ENCODE data around the gene MORN4. TPM values are rescaled to one million over a fixed set of nuclear protein-coding genes. Genes with fewer than 3 reads are reported as not detected.
A peak's percentile ranks its signal among the peaks of the same experiment; 100 is the strongest.
"Not testable (repeated sequence)": the region's sequence is repeated elsewhere in the genome, so short reads cannot be mapped to it uniquely, and the experiment has no call there.

The MORN4 gene
- polyA plus RNA-seq, 1 of the 3 experiments (the other 2 are of a cell fraction) = 31.4 TPM

DNA sequence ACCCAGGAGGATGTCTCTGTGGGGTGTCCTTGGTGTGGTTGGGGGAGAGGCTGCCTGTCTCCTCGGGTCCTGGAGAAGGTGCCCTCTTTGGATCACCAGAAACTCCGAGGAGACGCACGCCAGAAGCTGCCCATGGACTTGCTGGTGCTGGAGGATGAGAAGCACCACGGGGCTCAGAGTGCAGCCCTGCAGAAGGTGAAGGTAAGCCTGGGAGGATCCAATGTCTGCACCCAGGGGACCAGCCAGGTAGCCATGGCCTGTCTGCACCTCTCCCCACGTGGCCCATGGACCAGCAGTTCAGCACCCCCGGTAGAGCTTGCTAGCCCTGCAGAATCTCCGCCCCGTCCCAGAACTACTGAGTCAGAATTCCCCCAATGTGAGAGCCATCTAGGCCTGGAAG, 55.6 kb downstream of the MORN4 start:
- H3K4me2 ChIP-seq = no peak overlapping the region
- TF ChIP-seq RFX5 (IDR thresholded peaks at IDR 0.05; ENCODE audit: low read length) (no peak), EP300 (IDR thresholded peaks at IDR 0.05; ENCODE audit: borderline replicate concordance in 1 of 2, low read depth in 1 of 2, low read length in 1 of 2) (no peak), JUND (IDR thresholded peaks at IDR 0.05) (no peak), SMC3 (IDR thresholded peaks at IDR 0.05; ENCODE audit: low read depth, low read length) (no peak), CHD2 (IDR thresholded peaks at IDR 0.05; ENCODE audit: low read length, partially characterized antibody) (no peak), TEAD4 (IDR thresholded peaks at IDR 0.05; ENCODE audit: borderline replicate concordance, insufficient read depth) (no peak), ELF1 (IDR thresholded peaks at IDR 0.05) (no peak), GATA2 (CRISPR knock-in tag; IDR thresholded peaks at IDR 0.05) (no peak), RXRA (IDR thresholded peaks at IDR 0.05; ENCODE audit: borderline replicate concordance, low read depth) (no peak), RAD21 (IDR thresholded peaks at IDR 0.05; ENCODE audit: low read length) (no peak), FOXJ3 (CRISPR knock-in tag; IDR thresholded peaks at IDR 0.05) (no peak)
- TF ChIP-seq, protein P1, sequence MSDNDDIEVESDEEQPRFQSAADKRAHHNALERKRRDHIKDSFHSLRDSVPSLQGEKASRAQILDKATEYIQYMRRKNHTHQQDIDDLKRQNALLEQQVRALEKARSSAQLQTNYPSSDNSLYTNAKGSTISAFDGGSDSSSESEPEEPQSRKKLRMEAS (IDR thresholded peaks at IDR 0.05; ENCODE audit: low read depth) = no peak
- TF ChIP-seq, protein P2, sequence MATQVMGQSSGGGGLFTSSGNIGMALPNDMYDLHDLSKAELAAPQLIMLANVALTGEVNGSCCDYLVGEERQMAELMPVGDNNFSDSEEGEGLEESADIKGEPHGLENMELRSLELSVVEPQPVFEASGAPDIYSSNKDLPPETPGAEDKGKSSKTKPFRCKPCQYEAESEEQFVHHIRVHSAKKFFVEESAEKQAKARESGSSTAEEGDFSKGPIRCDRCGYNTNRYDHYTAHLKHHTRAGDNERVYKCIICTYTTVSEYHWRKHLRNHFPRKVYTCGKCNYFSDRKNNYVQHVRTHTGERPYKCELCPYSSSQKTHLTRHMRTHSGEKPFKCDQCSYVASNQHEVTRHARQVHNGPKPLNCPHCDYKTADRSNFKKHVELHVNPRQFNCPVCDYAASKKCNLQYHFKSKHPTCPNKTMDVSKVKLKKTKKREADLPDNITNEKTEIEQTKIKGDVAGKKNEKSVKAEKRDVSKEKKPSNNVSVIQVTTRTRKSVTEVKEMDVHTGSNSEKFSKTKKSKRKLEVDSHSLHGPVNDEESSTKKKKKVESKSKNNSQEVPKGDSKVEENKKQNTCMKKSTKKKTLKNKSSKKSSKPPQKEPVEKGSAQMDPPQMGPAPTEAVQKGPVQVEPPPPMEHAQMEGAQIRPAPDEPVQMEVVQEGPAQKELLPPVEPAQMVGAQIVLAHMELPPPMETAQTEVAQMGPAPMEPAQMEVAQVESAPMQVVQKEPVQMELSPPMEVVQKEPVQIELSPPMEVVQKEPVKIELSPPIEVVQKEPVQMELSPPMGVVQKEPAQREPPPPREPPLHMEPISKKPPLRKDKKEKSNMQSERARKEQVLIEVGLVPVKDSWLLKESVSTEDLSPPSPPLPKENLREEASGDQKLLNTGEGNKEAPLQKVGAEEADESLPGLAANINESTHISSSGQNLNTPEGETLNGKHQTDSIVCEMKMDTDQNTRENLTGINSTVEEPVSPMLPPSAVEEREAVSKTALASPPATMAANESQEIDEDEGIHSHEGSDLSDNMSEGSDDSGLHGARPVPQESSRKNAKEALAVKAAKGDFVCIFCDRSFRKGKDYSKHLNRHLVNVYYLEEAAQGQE (IDR thresholded peaks at IDR 0.05; ENCODE audit: low read depth, low read length) = no peak
- TF ChIP-seq, protein P3, sequence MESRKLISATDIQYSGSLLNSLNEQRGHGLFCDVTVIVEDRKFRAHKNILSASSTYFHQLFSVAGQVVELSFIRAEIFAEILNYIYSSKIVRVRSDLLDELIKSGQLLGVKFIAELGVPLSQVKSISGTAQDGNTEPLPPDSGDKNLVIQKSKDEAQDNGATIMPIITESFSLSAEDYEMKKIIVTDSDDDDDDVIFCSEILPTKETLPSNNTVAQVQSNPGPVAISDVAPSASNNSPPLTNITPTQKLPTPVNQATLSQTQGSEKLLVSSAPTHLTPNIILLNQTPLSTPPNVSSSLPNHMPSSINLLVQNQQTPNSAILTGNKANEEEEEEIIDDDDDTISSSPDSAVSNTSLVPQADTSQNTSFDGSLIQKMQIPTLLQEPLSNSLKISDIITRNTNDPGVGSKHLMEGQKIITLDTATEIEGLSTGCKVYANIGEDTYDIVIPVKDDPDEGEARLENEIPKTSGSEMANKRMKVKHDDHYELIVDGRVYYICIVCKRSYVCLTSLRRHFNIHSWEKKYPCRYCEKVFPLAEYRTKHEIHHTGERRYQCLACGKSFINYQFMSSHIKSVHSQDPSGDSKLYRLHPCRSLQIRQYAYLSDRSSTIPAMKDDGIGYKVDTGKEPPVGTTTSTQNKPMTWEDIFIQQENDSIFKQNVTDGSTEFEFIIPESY (IDR thresholded peaks at IDR 0.05; ENCODE audit: borderline replicate concordance, low read depth) = no peak
- no peak overlapping the region for H3K4me3 ChIP-seq (ENCODE audit: low read depth in 2 of 2, low read length in 1 of 2)
- no peaks in the 10 kb centered on the region for H3K36me3 ChIP-seq (replicated peaks in 1 of 2; ENCODE audit: control insufficient read depth in 1 of 2, insufficient read depth in 2 of 2, low read length in 1 of 2)
- ChIA-PET POLR2A (no interaction called here), CTCF (interaction anchor here (1.4 kb wide), 1 partner anchor 100 kb away, joined by 3 read pairs; no protein-coding TSS in a partner anchor)
- 66% methylated on average over 6 of the region's 9 CpGs for WGBS (ENCODE audit: low lambda C conversion rate)
- H3K27ac ChIP-seq (ENCODE audit: low read depth in 2 of 2, low read length in 1 of 2) = no peak overlapping the region
- H4K20me1 ChIP-seq (ENCODE audit: insufficient read depth) = no peaks in the 10 kb centered on the region
- no peaks in the 10 kb centered on the region for H3K79me2 ChIP-seq (ENCODE audit: insufficient read depth)
- no peak overlapping the region for H2AFZ ChIP-seq (ENCODE audit: low read depth)
- H3K27me3 ChIP-seq (ENCODE audit: insufficient read depth) = no peaks in the 10 kb centered on the region
- H3K9me3 ChIP-seq = no peaks in the 10 kb centered on the region
- H3F3A ChIP-seq (replicated peaks; ENCODE audit: insufficient read depth) = peaks cover 29% of the 10 kb centered on the region
- no peak overlapping the region for H3K9ac ChIP-seq
- peaks cover 6 to 17% of the 10 kb centered on the region in 2 experiments; a peak in 3 of 4 replicates for H3K4me1 ChIP-seq (ENCODE audit: control insufficient read depth in 1 of 2, insufficient read depth in 2 of 2, low read depth in 1 of 2, low read length in 1 of 2)
- H3K9me2 ChIP-seq = no peaks in the 10 kb centered on the region
- no peak for DNase-seq

DNA sequence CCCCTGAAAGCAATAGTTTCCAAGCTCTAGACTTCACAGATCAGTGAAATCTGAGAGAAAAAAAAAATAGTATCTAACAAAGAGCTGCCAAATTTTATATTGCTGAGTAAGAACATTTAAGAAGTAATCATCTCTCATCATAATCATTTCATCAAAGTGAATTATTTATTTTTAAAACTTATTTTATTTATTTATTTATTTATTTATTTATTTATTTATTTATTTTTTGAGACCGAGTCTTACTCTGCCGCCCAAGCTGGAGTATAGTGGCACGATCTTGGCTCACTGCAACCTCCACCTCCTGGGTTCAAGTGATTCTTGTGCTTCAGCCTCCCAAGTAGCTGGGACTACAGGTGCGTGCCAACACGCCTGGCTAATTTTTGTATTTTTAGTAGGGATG, 56.8 kb downstream of the MORN4 start:
- 41% methylated on average over 5 of the region's 5 CpGs for WGBS (ENCODE audit: low lambda C conversion rate)
- DNase-seq; H3K9ac ChIP-seq; H3K9me3 ChIP-seq; H3K4me2 ChIP-seq; H3K4me3 ChIP-seq (ENCODE audit: low read depth in 2 of 2, low read length in 1 of 2); POLR2A ChIA-PET; H3K36me3 ChIP-seq (replicated peaks in 1 of 2; ENCODE audit: control insufficient read depth in 1 of 2, insufficient read depth in 2 of 2, low read length in 1 of 2); H2AFZ ChIP-seq (ENCODE audit: low read depth); H3K9me2 ChIP-seq; H3K79me2 ChIP-seq (ENCODE audit: insufficient read depth); H3K27me3 ChIP-seq (ENCODE audit: insufficient read depth); H4K20me1 ChIP-seq (ENCODE audit: insufficient read depth): not testable (repeated sequence)
- CTCF ChIA-PET = interaction anchor here (1.0 to 9.4 kb wide), 4 partner anchors 24 to 100 kb away, joined by 3 to 64 read pairs (median 3); no protein-coding TSS in a partner anchor
- Histone ChIP-seq H3K27ac (ENCODE audit: low read depth in 2 of 2, low read length in 1 of 2) (peak overlapping the region in 1 of 2 experiments; percentile 83; a peak in 2 of 4 replicates), H3F3A (replicated peaks; ENCODE audit: insufficient read depth) (peaks cover 29% of the 10 kb centered on the region), H3K4me1 (ENCODE audit: control insufficient read depth in 1 of 2, insufficient read depth in 2 of 2, low read depth in 1 of 2, low read length in 1 of 2) (peaks cover 18 to 21% of the 10 kb centered on the region in 2 experiments; a peak in 3 of 4 replicates)
